ENCODE data around the gene SLC16A7.

SLC16A7 gene

DNA sequence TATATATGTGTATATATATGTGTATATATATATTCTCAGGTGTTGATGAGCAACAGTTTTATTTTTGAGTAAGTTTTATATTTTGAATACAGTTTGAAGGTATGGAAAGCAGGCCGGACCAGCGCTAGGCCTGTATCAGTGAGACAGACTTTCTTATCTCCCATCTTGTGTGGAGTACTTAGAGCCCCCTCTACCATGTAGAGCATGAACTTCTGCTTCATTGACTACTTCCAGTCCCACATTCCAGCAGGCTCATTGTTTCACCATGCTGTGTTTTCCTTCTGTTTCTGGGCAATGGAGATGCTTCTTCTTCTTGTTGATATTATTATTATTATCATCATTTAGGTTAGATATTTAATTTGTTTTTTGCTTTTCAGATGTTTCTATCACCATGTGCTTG, 76.4 kb downstream of the SLC16A7 start:
- DNase-seq, result no peak

DNA sequence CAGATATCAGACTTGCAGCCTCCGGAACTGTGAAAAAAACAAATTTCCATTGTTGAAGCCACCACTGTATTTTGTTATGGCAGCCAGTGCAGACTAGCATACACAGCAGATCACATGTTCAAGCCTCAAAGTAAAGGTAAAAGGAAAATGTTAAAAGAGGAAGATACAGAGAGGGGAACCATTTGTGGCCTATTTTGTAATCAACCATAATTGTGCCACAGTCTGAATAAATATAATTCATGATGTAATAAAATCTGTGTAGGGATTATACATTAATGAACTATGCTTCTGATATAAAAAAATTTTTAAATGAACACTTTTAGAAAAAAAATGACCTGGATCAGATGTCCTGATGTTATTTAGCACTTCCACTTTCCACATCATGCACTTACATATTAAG, 79.6 kb downstream of the SLC16A7 start:
- peak; percentile 61 to 77 for DNase-seq

DNA sequence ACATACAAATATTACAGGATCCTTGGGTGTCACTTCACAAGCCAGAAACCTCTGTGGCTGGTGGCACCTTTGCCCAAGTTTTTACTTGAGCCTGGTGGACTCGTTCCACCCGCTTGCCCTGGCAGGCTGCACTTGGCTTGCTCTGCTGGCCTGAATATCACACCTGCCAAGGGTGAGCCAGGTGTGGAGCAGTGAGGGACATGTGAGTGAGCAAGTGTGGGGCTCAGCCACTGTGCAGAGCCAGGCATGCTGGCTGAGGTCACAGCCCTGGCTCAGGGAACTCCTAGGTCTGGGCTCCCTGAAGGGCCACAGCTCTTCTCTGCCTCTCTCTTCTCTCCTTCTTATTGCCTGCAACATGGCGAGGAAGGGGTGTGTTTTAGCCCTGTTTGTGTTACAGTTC, 82.0 kb downstream of the SLC16A7 start:
- DNase-seq, result no peak

DNA sequence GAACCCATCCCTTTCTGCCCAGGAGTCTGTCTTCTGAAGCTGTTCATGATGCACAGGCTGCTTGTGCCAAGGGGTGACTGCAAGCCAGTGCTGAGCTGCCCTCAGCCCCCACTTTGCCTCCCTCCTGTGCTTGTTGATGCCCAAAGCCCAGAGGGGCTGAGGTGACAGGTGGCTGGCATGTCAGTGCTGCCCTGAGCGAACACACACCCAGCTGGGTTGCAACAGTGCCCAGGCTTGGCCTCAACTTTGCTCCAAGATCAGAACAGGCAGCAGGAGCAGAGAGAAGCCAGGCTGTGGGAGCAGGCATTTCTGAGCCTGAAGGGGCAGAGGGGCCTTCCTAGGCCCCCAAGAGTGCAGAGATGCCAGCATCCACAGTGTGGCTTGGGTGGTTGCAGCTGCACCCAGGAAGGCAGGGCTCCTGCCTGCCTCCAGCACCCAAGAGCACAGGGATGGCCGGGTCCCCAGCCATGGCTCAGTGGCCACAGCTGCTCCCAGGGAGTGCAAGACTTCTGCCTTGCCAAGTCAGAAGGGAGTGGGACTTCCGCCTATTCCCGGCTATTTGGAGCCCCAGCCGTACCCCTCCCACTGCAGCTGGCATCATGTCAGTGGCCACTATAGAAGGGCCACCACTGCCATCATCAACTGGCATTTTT, 83.1 kb downstream of the SLC16A7 start:
- DNase-seq, result no peak

DNA sequence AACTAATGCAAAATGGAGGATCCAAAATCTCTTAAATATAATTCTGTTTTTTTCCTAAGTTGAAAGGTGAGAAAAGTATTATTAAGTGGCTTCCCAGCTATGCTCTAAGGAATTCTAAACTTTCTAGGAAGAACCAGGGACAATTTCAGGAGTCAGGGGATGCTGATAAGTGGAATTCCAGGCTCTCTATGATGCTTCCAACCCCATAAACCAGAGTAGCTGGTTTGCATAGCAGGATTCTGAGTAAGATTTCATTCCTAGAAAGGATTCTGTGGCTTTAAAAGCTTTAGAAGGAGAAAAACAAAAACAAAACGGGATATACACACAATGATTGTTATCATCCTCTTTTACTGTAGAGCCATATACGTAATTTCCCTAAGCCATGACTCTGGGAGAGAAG, 93.9 kb downstream of the SLC16A7 start:
- DNase-seq, result no peak

DNA sequence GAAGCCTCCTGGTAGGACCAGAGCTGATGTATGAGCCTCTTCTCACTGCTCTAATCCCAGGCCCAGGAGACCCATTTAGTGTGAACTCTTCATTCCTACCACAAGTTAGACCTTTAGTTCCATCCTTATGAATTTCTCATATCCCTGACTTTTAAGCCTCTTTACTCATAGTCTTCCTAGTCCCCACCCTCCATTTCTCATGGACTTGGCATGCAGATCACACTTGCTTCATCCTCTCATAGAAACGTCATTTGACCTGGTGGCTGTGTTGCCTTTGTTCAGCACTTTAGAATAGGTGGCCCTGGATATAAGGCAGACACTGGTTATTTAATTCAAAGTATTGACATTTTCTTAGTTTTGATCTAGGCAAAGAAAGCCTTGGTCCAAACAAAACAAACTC, 99.5 kb downstream of the SLC16A7 start:
- DNase-seq, result no peak

DNA sequence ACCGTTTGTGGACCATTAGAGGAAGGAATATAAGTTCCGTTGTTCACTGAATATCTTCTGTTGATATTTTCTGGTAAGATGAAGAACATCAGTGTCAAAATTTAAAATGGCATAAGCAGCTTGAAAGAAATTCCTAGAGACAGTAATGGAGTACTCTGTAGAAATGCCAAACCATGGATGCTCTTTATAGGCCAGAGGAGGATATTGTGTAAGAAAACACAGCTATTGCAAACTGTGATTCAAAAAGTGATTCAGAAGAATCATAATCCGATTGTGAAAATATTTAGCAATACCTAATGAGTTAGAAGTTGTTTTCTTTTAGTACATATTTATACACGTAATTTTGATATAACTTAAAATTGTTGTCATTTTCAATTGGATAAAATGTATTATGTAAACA, 102.8 kb downstream of the SLC16A7 start:
- peak; percentile 52 to 65 for DNase-seq

DNA sequence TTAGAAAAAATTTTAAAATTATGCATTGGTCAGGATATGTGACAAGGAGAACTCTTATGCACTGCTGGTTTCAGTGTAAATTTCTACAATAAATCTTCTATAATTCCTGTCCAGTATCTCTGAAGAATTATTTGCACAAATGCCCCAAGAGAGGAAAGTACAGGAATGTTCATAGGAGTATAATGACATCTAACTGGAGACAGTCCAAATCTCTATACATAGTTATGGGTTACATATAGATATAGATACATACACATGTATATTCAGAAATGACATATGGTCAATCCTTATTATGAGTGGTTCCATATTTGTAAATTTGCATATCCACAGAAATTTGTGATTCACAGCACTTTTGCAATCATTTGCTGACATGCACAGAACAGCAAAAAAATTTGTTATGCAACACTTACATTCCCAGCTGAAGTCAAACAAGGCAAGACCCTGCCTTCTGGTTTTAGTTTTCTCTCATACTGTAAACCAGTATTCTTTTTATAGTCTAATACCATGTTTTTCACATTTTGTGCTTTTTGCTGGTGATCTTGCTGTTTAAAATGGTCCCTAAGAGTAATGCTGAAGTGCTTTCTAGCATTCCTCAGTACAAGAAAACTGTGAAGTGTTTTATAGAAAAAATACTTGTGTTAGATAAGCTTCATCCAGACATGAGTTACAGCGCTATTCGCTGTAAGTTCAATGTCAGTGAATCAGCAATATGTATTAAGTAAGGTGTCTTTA, 103.8 kb downstream of the SLC16A7 start:
- DNase-seq, result peak; percentile 37 to 39

DNA sequence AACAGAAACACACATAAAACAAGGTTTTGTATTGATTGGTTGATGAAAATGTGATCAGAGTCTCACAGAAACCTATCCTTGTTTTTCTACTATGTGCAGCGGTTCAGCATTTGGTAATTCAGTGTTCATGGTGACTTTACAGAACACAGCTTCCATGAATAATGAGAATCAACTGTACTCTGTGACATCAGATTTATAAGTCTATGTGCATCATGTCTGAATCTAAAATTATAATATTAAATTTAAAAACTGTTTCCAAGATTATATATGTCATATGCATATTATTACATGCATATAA, 104.3 kb downstream of the SLC16A7 start:
- DNase-seq, result no peak

DNA sequence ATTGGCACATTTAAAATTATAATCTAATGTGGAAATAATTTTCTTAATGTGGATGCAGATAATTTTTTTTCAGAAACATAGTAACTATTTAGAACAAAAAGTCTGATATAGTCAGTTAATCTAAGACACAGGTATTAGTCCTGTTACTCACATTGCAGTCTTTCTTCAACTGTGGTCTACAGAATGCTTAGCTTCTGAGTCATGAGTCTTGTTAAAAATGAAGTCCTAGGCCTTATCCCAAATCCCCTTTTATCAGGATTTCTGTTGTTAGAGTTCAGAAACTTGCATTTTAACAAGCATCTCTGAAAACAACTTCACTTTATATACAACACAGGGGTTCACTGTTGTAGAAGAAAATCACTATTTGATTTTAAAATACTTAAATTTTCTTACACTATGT, 112.2 kb downstream of the SLC16A7 start:
- no peak for DNase-seq

DNA sequence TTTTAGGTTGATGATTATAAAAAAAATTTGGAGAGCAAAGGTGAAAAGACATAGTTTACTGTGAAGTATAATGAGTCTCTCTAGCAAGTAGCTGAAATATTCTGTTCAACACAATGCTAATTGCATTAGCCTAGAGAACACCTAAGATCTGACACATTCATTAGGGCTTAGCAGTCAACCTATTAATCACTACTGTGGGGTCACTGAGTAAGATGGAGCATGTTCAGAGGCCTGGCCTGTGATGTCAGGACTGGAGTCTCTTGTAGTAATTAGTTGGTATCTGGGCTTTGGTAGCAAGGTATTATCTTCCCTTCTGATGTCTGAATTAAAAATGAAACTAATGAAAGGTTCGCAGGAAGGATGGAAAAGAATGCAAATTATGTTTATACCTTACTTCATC, 112.7 kb downstream of the SLC16A7 start:
- DNase-seq, result no peak

DNA sequence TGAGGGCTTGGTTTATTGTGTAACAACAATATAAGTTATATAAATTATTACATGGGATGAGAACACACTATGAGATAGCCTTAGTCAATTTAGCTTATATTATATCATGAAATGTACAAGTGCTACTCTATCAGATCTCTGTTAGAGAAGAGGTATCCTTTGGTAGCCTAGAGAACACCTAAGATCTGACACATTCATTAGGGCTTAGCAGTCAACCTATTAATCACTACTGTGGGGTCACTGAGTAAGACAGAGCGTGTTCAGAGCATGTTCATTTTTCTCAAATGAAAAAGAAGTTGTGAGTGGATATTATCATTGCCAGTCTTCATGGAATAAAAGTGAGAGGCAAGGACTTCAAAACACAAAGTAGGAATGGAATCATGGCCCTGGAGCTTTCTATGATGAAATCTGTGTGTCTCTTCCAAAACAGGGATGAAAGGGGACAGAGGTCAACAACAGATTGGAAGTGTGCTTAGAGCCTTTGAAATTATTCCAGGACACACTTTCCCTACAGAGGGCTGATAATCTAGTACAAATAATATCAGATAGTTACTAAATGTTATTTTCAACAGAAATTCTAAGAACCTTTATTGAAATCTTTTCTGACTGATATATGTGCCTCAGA, 114.3 kb downstream of the SLC16A7 start:
- no peak for DNase-seq

DNA sequence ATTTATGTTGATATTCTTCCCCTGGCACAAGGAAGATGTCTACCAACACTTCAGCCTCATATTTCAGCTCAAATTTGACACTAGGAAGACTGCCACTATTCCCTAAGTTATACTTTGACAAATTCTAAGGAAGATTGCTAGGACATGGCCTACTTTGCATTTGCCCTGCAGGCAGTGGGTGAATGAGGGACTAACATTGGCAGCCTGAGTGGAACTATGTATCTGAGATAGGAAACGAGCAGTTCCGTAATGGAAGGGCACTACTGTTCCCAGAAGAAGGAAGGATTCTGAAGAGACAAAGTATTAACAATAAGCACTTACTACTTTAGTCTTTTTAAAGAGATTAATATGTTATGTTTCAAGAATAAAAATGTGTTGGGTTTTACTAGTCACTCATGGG, 115.1 kb downstream of the SLC16A7 start:
- no peak for DNase-seq

DNA sequence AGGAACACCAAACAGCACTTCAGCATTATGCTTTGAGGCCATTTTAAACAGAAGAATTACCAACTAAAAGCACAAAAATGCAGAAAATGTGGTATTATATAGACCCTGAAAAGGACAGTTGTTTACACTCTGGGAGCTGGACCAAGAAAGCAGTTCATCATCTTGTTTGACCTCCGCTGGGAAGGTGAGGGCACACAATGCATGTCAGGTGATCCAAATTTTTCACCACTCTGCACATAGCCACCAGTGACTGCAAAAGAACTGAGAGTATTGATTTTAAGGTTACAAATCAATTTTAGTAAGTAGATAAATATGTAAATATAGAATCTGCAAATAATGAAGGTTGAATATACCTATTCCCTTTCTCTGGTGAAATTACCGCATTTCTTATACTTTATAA, 119.6 kb downstream of the SLC16A7 start:
- DNase-seq, result no peak

DNA sequence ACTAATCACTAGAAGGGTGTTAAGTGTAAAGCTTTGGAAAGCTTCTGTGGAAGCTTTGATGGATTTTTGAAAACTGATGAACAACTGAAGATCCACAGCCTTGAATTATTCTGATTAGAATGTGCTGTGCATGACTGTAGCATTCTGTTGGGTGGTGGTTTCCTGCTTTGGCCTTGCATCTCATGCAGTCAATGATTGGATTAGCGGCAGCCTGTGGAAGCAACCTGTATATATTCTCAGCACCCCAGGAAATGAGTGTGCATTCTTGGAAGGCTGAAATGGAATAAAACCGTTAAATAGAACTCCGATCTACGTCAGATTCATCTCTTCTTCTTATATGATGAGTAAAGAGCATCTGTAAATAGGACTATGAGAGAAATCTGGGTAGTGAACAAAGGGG, 120.2 kb downstream of the SLC16A7 start:
- no peak for DNase-seq

DNA sequence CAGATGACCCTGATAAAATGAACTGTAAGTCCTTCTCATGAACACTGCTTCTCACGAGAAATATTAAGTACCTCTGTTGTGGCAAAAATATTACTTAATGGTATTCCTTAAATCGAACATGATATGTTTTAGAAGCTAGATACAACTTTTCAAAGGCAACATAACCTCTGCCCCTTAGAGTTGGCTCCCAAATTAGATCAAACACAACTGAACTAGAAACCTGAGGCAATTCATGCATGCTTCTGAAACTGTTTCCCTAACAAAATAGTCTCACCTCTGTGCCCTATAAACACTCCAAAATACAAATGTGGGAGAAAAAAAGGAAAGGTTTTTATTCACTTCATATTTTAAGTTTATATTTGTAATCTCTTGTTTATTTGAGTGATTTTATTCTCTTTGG, 121.6 kb downstream of the SLC16A7 start:
- DNase-seq, result no peak

DNA sequence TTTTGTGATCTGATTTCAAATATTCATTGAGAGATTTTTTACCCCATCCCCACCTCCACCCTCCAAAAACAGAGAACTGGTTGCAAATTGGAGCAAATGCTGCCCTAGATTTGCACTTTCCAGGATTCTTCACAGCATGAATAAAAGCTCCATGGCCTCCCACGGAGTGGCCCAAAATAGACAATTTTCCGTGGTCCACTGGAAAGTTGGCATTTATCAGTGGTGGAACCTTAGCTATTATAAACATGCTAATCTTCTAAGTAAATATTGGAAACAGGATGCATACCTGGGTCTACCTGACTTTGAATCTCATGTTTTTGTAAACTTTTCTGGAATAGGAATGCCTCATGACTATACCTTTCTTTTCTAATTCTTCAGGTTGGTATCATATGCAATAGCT, 123.9 kb downstream of the SLC16A7 start:
- no peak for DNase-seq

DNA sequence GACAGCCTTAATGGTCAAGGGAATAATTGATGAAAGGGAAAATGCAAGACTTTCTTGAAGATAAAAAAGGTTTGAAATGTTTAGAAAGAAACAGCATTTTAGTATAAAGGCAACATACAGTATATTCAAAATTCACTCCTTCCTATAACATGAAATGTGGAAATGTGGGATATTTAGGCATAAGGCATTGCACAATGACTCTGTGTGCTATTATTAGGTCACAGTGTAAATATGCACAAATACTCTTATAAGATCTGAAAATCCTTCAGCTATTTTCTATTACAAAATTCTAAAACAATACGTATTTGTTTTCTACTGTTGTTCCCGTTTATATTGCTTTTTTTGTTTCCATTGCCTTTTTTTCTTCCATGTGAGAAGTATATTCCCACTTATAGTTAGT, 127.7 kb downstream of the SLC16A7 start:
- DNase-seq, result no peak

DNA sequence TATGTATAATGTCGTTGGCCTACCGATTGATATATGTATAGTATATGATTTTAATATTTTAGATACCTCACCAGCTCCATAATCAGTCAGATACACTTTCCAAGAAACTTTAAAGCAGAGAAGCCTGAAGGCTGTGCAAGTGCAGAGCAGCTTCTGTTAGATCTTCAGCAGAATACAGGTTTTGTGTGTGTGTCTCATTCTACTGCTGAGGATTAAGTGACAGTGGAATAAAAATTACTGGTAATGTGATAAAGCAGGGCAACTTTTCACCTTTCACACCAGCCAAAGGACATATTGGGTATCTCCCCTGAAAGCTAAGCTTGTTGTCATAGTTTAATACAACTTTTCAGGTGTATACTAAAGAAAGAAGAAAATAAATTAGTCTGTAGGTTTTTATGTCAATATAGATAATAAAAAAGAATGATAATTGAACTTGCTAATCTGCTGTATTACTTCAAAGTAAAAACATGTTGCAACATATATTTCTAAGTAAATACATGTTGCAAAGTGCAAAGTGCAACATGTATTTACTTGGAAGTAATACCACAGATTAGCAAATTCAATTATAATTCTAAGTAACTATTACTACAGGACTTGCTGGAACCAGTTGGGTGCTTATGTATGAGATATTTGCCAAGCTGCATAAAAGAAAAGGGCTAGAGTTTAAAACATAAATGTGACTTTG, 128.3 kb downstream of the SLC16A7 start:
- no peak for DNase-seq

DNA sequence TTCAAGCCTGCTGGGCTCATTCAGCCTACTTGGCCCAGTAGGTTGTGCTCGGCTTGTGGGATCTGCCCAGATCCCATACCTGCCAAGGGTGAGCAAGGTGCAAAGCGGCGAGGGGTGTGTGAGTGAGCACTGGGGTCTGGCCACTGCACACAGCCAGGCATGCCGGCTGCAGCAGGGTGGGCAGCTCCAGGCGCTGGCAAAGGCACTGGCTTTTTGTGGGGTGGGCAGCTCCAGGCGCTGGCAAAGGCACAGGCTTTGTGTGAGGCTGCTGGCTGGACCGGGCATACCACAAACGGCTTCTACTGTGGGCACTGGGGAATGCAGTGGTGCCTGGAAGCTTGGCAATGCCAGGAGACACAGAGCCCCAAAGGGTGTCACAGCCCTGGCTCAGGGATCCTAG, 137.4 kb downstream of the SLC16A7 start:
- no peak for DNase-seq

DNA sequence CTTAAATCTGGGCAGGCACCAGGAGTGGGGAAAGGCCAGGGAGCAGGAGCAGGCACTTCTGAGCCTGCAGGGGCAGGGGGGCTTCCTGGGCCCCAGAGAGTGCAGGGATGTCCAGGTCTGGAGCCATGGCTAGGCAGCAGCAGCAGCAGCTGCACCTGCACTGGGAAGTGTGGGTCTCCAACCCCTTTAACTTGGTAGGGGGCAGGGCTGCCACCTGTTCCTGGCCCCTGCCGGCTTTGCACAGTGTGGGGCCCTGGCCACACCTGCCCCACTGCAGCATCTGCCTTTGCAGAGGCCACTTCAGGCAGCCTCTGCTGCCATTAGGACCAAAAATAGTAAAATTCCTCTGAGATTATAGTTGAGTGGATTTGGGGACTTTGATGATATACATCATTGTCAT, 138.5 kb downstream of the SLC16A7 start:
- DNase-seq, result no peak

DNA sequence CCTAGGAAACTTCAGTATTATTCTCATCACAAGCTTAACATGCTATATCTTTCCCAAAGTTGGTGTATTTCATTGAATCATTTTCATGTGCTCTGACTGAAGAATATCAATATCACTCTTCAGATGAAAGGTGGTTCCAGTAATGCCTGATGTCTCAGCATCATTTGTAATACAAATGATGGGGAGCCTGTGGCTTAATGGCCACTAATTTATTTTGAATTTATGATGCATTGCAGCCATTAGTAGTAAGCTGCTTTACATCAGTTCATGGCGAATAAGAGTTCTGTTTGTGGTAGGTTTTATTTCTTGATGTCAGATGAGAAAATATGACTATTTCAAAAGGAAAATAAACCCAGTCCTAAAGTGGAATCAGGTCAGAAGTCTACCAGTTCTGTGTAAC, 139.4 kb downstream of the SLC16A7 start:
- no peak for DNase-seq

DNA sequence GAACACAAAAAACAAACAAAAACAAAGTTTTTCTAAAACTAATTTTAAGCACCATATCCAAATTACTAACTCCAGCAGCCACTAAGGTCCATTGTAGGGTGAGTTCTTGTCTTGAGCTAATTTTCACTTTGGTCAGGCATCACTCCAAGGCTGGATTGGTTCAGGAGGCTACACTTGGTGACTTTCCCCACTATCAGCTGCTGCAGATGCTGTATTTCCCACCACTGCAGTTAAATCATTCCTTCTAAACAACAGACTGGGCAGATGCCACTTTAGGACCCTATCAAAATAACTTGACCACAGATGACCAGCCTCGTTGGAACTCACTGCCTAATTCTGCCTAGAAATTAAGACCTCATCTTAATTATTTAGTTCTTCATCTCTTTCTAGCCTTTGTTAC, 140.5 kb downstream of the SLC16A7 start:
- DNase-seq, result no peak

DNA sequence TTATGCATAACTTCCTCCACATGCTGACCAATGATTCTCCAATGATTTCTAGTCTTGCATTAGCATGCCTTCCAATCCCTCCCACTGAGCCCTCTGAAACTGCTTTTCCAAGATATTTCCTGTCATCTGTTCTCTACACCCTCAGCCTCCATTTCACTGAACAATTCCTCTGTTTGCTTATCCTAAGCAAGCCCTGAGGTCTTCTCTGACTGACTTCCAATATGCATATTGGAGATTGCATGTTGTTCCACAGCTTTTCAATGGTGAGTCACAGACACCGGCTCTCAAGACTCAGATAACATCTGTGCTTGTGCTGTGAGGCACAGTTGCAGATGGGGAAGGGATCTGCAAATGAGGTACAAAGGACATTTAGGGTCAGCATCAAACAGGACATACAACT, 141.0 kb downstream of the SLC16A7 start:
- no peak for DNase-seq

All from AML-193 (cell line).